Astrocyte (in vitro differentiated cells and primary cell): ENCODE measurements around the gene BOD1L2. TPM values are rescaled to one million over a fixed set of nuclear protein-coding genes. Genes with fewer than 3 reads are reported as not detected.

ENCODE experiments used
- total RNA-seq: library from RNA; stranded (reverse); gene quantifications from 2 replicates; pipeline ENCODE4 v1.2.1, GENCODE V29; 2021

BOD1L2 gene
- total RNA-seq, 1 donor from 2014 or later, result not detected

Other genes starting within 250 kb of the BOD1L2 start
- gene ST8SIA3, start 205.5 kb downstream of the BOD1L2 start, total RNA-seq, result 0.30 and 1.2 TPM in 2 replicates